Gastroesophageal sphincter (tissue), 4 donors: ENCODE data around the gene NOC2L. TPM values are rescaled to one million over a fixed set of nuclear protein-coding genes. Genes with fewer than 3 reads are reported as not detected.
"Not testable (repeated sequence)": the region's sequence is repeated elsewhere in the genome, so short reads cannot be mapped to it uniquely, and the experiment has no call there.

Experiments used
- ATAC-seq: fragments of 150-250 bp; one replicate; pipeline ENCODE4 v1.9.1; 2016; ENCODE audit warnings: mild to moderate bottlenecking, moderate library complexity
- H3K27ac ChIP-seq, 4 donors: fragments of 200-600 bp; sonication (generic) in 3 of 4; 1 replicate in 3 of 4; 2 replicates in 1 of 4; pipeline ENCODE4 v1.5.1; 2016 to 2019
- H3K27me3 ChIP-seq: fragments of 200-600 bp; sonication (generic); one replicate; pipeline ENCODE4 v1.5.1; 2019
- H3K36me3 ChIP-seq, 2 donors: fragments of 200-600 bp; sonication (generic); one replicate each; pipeline ENCODE4 v1.5.1; 2019; ENCODE audit warnings: control low read depth in 1 of 2
- H3K4me1 ChIP-seq, 3 donors: fragments of 200-600 bp; sonication (generic); 1 replicate in 2 of 3; 2 replicates in 1 of 3; pipeline ENCODE4 v1.5.1; 2016 to 2019; ENCODE audit warnings: control low read depth in 2 of 3
- H3K4me3 ChIP-seq, 2 donors: fragments of 200-600 bp; sonication (generic); one replicate each; pipeline ENCODE4 v1.5.1; 2019; ENCODE audit warnings: mild to moderate bottlenecking in 1 of 2, moderate library complexity in 1 of 2
- H3K9me3 ChIP-seq, 3 donors: fragments of 200-600 bp; sonication (generic); one replicate each; pipeline ENCODE4 v1.5.1; 2017 to 2019; ENCODE audit warnings: control low read depth in 2 of 3
- EP300 ChIP-seq: sonication (generic); formaldehyde crosslinking; IDR thresholded peaks from one replicate; pipeline ENCODE4 v1.6.1; 2017; ENCODE audit warnings: antibody characterized with exemption, mild to moderate bottlenecking
- POLR2A ChIP-seq, 2 donors: fragments of 450-650 bp; IDR thresholded peaks; one replicate each; pipeline ENCODE4 v1.6.1; 2017; ENCODE audit warnings: antibody characterized with exemption in 2 of 2, mild to moderate bottlenecking in 2 of 2, moderate library complexity in 1 of 2
- POLR2AphosphoS5 ChIP-seq: sonication (generic); formaldehyde crosslinking; IDR thresholded peaks from one replicate; pipeline ENCODE4 v1.6.1; 2017; ENCODE audit warnings: antibody characterized with exemption
- WGBS, 2 donors: methylation state at CpG; one replicate each; pipeline ENCODE4 v1.1.5; 2018; ENCODE audit warnings: low coverage in 1 of 2; 5-methylcytosine and 5-hydroxymethylcytosine counted together
- small RNA-seq, 4 donors: library from RNA; depleted of rRNA; stranded (forward); fragments of <200 nt; gene quantifications; one replicate each; pipeline ENCODE3, GENCODE V24; 2016
- total RNA-seq, 4 donors: library from RNA; depleted of rRNA; stranded (reverse); fragments of >200 nt; gene quantifications; one replicate each; pipeline ENCODE4 v1.1.0, GENCODE V29; 2016
- TF ChIP-seq, protein P1 (sequence below), 4 experiments: fragments of 200-600 bp in 2 of 4; fragments of 450-650 bp in 2 of 4; sonication (generic) in 1 of 4; IDR thresholded peaks; one replicate each; pipeline ENCODE4 v1.5.1; 2017 to 2019; ENCODE audit warnings: antibody characterized with exemption in 4 of 4, mild to moderate bottlenecking in 2 of 4, moderate library complexity in 2 of 4

The NOC2L gene
- total RNA-seq, 4 donors from 2014 or later = 36.3 to 54.1 (median 45.2) TPM

DNA sequence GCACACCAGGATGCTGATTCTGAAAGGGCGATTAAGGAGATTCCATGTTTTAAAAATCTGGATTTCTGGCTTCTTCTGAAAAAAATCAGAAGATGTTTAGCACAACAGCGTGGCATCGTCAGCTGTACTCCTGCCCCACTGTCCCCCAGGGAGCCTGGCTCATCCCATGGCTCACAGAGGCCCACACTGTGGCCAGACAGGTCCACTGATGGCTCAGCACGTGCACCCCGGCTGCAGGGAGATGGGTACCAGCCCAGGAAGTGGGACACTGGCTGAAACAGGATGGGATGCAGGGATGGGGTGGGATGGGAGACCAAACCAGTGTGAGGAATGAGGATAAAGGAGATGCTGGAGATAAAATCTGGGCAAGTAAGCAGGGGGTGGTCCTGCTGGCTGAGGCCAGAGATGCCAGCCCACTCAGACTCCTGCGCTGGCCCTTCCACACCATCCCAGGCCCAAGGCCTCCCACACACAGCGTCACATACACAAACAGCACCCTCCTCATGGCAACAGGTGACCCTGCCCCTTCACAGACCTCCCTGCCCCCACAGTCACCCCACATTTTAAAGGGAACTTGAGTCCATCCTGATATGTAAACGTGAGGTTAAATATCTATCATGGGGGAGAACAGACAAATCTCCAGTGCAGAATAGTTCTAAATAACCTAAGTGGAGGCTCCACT lies 59.3 kb downstream of the NOC2L start:
- TF ChIP-seq EP300 (no peak), POLR2AphosphoS5 (no peak), POLR2A (IDR thresholded peaks at IDR 0.05) (no peak)
- TF ChIP-seq, protein P1, sequence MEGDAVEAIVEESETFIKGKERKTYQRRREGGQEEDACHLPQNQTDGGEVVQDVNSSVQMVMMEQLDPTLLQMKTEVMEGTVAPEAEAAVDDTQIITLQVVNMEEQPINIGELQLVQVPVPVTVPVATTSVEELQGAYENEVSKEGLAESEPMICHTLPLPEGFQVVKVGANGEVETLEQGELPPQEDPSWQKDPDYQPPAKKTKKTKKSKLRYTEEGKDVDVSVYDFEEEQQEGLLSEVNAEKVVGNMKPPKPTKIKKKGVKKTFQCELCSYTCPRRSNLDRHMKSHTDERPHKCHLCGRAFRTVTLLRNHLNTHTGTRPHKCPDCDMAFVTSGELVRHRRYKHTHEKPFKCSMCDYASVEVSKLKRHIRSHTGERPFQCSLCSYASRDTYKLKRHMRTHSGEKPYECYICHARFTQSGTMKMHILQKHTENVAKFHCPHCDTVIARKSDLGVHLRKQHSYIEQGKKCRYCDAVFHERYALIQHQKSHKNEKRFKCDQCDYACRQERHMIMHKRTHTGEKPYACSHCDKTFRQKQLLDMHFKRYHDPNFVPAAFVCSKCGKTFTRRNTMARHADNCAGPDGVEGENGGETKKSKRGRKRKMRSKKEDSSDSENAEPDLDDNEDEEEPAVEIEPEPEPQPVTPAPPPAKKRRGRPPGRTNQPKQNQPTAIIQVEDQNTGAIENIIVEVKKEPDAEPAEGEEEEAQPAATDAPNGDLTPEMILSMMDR (IDR thresholded peaks at IDR 0.05) = no peak
- no peak for ATAC-seq
- 85 to 94% methylated on average over 3 to 4 of the region's 8 CpGs for WGBS, 2 donors
- H3K27me3 ChIP-seq = peaks cover 40% of the 10 kb centered on the region
- no peaks in the 10 kb centered on the region for H3K36me3 ChIP-seq
- H3K9me3 ChIP-seq = no peaks in the 10 kb centered on the region
- H3K4me3 ChIP-seq = no peak overlapping the region
- peaks cover 0 to 13% (median 0%) of the 10 kb centered on the region in 3 donors for H3K4me1 ChIP-seq
- no peak overlapping the region for H3K27ac ChIP-seq

DNA sequence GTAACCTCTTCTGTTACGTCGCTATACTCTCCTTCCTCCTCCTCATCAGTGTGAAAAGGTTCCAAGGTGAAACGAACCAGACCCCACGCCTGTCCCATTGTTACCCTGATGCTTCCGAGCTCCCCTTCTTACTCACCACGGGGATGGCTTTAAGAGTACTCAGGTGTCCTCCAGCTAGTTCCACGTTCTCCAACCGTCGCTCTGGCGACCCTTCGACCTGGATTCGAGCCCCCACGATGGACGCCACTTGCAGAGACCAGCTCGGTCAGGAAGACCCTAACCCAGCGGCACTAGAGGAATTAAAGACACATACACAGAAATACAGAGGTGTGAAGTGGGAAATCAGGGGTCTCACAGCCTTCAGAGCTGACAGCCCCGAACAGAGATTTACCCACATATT lies 61.1 kb downstream of the NOC2L start:
- WGBS, 2 donors = 44 to 70% methylated on average over 2 to 6 of the region's 17 CpGs
- not testable (repeated sequence) for H3K4me3 ChIP-seq, H3K27ac ChIP-seq, ATAC-seq, H3K36me3 ChIP-seq, H3K4me1 ChIP-seq, H3K9me3 ChIP-seq
- H3K27me3 ChIP-seq = peaks cover 50% of the 10 kb centered on the region

DNA sequence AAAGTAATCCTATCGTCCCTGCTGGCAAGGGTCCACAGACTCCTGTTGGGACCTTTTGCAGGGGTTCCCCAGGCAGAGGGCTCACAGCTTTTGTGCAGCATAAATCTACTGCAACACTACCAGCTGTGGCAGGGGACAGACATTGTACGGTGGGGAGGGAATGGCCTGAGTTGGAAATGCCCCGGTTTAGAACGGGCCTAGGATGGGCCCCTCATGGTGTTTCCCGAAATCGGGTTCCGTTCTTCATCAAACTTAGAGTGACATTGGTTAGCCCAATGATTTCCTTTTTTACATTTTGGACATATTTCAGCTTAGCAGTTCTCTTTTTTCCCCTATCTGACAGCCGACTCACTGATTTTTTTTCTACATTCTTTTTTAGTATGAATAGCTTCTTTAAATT lies 61.8 kb downstream of the NOC2L start:
- Histone ChIP-seq H3K4me3 (no peak overlapping the region), H3K9me3 (no peaks in the 10 kb centered on the region), H3K36me3 (no peaks in the 10 kb centered on the region), H3K27me3 (peaks cover 52% of the 10 kb centered on the region), H3K4me1 (no peaks in the 10 kb centered on the region), H3K27ac (no peak overlapping the region)
- TF ChIP-seq EP300 = no peak
- TF ChIP-seq POLR2A (IDR thresholded peaks at IDR 0.05) = no peak
- TF ChIP-seq, protein P1 (IDR thresholded peaks at IDR 0.05) = no peak
- TF ChIP-seq POLR2AphosphoS5 = no peak
- 25 to 54% methylated on average over 1 to 8 of the region's 8 CpGs for WGBS, 2 donors
- ATAC-seq = no peak

Small RNAs within 50 kb of the gene (small RNA-seq; reads per million reads assigned to genes)
- gene AL645608.3 (0 reads per million in 4 donors), gene AL645608.4 (0 reads per million in 4 donors)

Other genes starting within 250 kb of the NOC2L start
- 10 to 100 TPM; 14.2 to 21.2 (median 17.4) TPM for gene SAMD11, start 35.3 kb downstream of the NOC2L start, total RNA-seq
- 10 to 100 TPM in 2 of 4 donors, 1 to 10 TPM in 2; 3.6 to 12.0 (median 10.1) TPM for gene KLHL17, start 1.3 kb upstream of the NOC2L start, total RNA-seq
- gene PLEKHN1, start 7.2 kb upstream of the NOC2L start, total RNA-seq = 1 to 10 TPM in 1 of 4 donors, under 1 TPM in 1, not detected in 2; 0.62 to 2.3 TPM
- 1 to 10 TPM in 2 of 4 donors, under 1 TPM in 1, not detected in 1; 0.39 to 1.9 (median 1.4) TPM for gene PERM1, start 22.8 kb upstream of the NOC2L start, total RNA-seq
- gene HES4, start 40.8 kb upstream of the NOC2L start, total RNA-seq = 10 to 100 TPM; 33.6 to 77.6 (median 48.4) TPM
- 10 to 100 TPM; 26.9 to 56.2 (median 45.9) TPM for gene ISG15, start 54.2 kb upstream of the NOC2L start, total RNA-seq
- gene AGRN, start 60.9 kb upstream of the NOC2L start, total RNA-seq = 10 to 100 TPM; 18.0 to 33.6 (median 23.5) TPM
- gene RNF223, start 115.0 kb upstream of the NOC2L start, total RNA-seq = 1 to 10 TPM in 1 of 4 donors, not detected in 3; 1.1 TPM
- 10 to 100 TPM in 2 of 4 donors, 1 to 10 TPM in 2; 6.3 to 15.3 (median 9.9) TPM for gene C1orf159, start 156.8 kb upstream of the NOC2L start, total RNA-seq
- under 1 TPM in 1 of 4 donors, not detected in 3; 0.23 TPM for gene TTLL10, start 214.6 kb upstream of the NOC2L start, total RNA-seq
- 1 to 10 TPM in 1 of 4 donors, under 1 TPM in 1, not detected in 2; 0.35 to 2.2 TPM for gene TNFRSF18, start 247.3 kb upstream of the NOC2L start, total RNA-seq